Left renal cortex interstitium (tissue), 4 donors: Measurements from ENCODE around the gene SLC38A11. TPM values are rescaled to one million over a fixed set of nuclear protein-coding genes. Genes with fewer than 3 reads are reported as not detected.

ENCODE experiments used
- DNase-seq, 4 donors: peaks; one replicate each; pipeline ENCODE4 v3.0.0-alpha.2; 2013; ENCODE audit warnings: low read depth in 4 of 4, low spot score in 2 of 4, missing footprints in 1 of 4
- polyA plus RNA-seq, 4 donors: library from polyadenylated mRNA; unstranded; fragments of 120-200 nt; gene quantifications; one replicate each; pipeline ENCODE4 v1.2.1, GENCODE V29; 2013; ENCODE audit not compliant: insufficient read length in 4 of 4

SLC38A11 gene
- polyA plus RNA-seq, 4 donors = 4.5 to 26.2 (median 10.5) TPM

DNA sequence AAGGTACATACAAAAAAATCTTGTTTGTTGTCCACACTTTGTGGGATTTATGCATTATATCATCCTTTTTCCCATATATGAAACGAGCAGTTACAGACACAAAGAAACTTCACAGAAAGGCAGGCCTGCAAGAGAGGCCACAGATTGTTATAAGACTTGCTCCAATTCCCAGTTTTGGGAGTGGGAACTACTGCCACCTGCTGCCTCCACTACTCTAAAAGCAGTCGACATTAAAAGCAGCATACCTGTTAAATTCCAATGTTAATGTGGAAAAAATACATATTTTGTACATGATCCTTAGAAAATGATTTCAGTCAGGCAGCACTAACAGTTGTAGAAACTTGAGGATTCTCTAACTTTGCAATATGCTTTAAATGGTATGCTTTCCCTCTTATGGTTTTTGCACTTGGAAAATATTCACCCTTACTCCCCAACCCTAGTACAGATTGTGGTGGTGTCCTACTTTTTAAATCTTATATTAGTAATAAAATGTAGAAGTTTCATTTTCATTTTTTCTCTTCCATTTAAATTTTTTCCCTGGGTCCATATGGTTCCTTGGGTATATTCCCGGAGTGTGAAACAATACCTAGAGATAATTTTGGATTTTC, 37.9 kb downstream of the SLC38A11 start:
- DNase-seq = peak in 1 of 4 donors; percentile 57

DNA sequence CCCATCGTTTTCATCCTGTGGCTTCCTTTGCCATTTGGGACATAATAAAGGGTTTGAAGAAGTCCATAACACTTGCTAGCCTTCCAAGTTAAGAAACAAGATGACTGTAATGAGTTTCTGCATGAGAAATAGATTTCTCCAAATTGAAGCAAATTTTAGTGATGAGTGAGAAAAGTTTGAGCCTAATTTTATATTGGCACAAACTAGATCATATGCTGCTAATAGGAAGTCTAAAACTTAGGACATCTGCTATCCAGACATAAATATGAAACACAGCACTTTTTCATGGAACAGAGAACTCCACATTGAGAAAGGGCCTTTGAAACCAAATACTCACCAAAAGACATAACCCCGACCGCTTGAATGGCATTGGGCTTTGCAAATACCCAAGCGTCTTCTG, 39.8 kb downstream of the SLC38A11 start:
- DNase-seq = no peak

DNA sequence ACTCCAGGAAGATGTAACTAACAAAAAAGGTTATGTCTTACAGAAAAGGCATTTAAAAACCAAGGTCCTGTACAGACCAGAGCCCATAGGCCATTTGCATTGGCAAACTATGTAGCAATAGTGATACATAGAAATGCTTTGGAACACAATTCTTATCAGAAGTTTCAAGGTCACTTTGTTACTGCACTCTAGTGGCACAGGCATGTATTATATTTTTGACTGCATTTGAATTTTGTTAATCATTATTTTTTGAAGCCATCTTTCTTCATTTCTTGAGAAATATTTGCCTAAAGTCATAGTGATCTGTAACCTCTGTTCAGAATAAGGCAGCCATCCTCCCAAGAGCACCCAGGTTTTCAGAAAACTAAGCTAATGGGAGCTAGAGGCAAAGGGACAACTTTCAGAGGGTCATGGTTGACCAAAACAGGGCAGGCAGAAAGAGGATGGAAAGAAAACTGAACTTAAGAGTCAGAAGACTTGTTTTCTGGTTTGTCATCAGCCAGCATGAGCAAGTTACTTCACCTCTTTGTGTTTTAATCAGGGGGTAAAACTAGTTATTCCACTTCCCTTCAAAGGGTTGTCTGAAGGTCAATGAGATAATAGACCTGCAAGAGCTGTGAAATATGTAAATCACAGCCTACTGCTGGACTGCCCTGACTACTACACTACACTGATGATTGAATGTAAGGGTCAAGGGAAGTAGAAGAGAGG, 41.5 kb downstream of the SLC38A11 start:
- DNase-seq = no peak

DNA sequence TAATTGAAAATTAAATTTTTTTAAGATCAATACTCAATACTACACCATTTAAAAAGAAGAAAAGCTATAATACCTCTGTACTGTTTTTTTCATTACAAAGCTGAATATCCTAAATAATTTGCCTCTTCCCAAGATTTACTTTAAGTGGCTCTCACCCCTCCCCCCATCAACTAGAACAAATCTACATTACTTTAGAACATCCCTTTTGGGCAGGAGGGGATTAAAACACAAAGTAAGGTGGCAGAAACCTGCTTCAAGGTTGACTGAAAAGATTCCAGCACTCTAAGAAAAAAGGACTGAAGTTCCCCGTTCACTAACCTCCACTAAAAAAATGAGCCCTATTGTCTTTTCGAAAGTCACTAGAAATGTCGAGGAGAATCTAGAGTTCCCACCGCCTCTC, 42.3 kb downstream of the SLC38A11 start:
- no peak for DNase-seq

DNA sequence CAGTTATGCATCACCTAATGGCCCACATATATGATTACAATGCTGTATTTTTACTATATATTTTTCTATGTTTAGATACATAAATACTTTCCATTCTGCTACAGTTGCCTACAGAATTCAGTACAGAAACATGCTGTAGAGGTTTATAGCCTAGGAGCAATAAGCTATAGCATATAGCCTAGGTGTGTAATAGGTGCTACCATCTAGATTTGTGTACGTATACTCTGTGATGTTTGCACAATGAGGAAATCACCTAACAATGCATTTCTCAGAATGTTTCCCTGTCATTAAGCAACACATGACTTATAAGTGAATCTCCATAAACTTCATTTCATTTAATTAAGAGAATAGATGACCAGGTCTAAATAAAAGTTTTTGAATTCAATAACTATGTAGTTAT, 43.5 kb downstream of the SLC38A11 start:
- DNase-seq = no peak

DNA sequence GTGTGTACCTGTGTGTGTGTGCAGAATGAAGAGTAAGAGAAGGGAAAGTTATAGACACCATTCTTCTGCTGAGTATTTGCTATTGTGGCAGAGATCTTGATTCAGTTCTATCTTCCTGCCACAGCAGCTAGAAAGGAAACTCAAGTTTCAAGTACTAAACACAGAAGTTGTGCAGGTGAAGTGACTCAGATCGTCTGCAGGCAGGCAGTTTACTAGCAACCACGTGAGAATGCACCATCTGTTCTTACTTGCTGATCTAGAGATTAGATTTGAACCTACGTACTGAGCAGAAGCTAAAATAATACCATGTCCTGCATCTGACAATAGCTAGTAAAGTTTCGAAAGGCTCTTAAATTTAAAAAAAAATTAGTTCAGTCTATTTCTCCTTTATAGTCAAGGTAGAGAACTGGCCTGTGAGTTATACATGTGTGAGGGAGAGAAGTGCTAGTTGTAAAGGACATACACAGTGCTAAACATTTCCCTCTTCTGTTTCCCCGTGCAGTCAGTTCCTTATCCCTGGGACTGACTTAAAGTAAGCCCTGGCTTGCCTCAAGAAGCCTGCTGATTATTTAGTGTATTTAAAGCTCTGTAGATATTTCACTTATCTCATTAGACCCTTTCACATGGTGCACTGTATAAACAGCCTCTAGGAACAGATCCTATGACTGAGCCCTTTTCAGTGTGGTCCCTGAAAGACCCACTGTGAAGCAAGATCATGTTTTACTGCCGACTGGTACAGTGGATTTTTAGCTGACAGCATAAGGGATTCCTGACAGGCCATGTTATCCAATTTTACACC, 45.0 kb downstream of the SLC38A11 start:
- no peak for DNase-seq

DNA sequence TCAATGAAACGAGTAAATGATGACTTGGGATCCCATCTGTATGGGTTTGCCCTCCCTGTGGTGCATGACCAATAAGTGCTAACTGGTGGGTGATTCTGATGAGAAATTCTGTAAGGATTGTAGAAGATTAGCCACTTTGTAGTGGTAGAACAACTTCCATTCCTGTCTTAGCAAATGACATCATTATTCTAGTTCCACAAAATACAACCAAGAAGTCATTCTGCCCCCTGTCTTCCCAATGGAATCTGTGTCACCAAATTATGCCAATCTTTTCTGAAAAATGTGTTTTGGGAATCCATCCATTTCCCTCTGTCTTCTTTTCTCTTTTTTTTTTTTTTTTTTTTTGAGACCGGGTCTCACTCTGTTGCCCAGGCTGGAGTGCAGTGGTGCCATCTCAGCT, 48.4 kb downstream of the SLC38A11 start:
- DNase-seq = no peak

DNA sequence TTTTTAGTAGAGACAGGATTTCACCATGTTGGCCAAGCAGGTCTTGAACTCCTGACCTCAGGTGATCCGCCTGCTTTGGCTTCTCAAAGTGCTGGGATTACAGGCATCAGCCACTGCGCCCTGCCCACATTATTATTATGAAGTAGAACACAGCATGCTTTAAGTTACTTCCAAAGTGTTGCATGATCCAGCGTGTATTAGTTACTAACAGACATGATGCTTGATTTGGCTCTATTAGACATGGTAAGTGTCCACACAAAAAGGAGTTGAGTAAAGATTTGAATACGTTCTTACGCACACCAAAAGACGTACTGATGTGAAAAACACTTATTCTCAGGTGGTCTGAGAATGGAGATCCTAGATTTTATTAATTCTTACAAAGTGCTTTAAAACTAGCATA, 50.0 kb downstream of the SLC38A11 start:
- no peak for DNase-seq

DNA sequence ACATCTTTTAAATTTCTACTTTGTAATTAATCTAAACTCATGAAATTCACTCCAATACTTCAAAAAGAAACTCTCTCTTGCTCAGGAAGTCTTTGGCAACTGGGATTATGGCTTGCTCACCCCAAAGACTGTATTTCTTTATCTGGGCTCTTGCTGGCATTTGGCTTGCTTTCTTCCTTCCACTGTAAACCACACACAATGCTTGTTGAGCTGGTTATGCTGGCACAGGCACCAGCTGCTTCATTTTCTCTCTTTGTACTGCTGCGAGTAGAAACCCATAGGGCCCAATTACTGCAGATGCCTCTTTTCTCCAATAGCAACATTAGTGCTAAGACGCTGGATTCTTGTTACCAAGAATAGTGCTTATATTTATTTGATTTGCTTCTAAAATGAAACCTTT, 51.4 kb downstream of the SLC38A11 start:
- DNase-seq = no peak

DNA sequence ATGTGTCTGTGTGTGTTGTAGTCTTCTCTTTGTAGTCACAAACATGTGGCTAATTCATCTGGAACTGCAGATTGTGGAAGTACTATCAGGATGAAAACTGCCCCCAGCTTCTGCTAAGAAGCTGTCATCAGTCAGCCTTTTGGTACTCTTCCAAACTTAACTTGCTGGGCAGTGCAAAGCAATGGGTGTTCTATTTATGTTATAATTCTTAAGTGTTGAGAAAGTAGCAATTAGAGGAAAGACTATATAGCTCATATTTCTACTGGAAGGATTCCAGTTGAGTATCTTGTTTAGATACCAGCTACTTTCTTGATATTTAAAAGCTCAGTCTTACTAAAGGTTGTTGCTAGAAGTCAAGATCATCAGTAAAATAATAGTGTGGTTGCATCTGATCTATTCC, 52.1 kb downstream of the SLC38A11 start:
- no peak for DNase-seq

DNA sequence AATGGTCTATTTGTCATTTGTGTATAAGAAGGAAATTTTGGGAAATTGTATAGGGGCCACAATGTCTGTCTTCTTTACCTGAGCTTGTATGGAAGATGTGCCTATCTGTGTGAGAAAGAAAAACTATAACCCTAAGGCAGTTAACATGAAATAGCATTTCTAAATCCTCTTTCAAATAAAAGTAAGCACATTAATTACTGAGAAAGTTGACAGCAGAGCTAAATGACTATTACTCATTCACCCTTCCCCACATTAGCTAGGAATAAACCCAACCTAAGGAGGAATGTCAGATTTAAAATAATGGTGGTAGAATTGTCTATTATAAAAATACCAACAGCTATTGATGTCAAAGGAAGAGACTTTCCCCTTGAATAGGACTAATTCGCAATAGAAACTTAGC, 56.2 kb downstream of the SLC38A11 start:
- no peak for DNase-seq

DNA sequence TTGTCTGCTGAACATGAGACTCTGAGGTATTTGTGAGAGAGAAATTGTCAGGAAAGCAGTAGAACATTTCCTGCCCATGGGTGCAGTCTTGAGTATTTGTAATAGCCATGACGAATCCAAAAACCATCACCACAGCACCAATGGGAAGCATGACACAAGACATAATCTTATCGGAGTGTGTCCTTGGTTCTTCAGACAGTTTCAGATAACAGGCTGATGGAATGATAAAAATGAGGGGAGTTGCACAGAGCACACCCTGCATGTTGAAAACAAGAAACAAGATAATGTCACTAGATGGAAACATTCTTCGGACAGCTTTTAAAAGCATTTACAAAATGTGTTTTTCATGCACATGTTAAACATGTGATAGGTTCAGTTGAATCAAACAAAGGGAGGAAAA, 56.9 kb downstream of the SLC38A11 start:
- no peak for DNase-seq

DNA sequence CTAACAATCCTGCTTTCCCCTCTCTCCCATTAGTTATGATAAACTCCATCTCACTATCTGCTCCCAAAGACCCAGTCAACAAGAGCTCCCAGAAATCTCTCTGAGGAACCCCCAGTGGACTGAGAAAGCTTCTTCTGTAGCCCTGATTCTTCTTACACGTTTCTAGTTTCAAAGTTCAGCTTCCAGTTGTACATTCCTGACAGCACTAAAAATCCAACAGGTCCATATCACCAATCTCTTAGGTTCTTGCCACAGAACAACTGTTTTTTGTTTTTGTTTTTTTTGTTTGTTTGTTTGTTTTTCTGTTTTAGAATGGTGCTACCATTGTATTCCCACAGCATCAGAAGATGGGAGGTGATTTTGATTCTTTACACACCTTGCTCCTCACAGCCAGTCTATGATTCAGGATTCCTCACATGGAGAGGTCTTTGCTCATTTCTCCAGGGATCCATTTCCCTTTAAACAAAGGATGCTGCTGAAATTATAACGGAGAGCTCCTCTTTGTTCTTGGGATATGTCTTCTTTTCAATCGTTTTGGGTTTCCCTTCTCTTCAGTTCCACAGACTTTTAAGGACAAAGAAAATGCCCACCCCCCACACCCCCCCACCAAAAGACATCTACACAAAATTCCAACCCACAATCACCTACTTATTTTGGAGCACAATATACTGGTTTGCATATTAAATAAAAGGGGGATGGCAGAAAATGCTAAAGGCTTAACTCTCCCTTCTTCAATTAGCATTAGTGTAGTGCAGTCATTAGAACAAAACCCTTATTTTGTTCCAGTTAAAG, 57.7 kb downstream of the SLC38A11 start:
- DNase-seq = no peak

DNA sequence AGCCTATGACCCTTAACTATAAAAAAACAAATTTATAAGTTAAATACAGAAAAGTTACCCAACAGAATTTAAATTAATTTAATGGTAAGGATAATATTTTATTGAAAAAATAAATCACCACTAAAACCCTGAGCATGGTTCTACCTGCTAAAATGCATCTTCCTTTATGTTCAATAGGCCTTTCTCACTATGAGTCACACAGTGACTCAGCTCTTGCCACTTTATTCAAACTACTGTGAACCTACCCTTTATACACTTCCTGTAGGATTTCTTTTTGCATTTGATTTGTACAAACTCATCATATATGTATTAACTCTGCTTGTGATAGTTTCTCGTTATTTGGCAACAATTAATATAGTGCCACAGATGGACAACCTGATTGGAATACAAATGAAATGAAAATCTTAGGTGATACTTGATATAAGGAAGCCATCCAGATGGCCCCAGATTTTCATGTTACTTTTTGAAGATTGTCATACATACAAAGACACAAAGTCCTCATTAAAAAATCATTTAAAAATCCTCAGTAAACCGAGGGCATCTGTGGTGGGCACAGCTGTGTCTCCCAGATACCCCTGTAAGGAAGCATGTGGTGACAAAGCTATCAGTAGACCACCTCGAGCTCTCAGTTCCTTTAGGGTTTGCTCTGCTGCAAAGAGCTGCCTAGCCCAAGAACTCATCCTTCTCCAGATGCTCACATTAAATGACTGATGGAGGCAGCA, 58.5 kb downstream of the SLC38A11 start:
- DNase-seq = no peak

DNA sequence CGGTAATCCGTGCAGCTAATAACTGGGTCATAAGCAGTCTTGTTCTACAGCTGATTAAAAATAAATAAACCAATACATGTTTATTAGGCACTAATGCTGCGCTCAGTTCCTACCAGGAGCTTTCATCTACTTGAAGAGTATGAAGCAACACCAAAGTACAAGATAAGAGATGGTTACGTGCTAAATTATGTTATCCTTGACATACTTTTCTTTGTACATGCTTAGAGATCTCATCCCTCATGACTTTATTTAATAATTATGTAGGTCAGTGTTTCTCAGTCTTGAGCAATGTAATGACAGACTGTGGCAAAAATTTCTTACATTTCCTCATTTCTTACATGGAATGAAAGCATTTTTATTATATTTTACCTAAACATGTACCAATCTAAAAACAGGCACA, 59.1 kb downstream of the SLC38A11 start:
- DNase-seq = no peak

DNA sequence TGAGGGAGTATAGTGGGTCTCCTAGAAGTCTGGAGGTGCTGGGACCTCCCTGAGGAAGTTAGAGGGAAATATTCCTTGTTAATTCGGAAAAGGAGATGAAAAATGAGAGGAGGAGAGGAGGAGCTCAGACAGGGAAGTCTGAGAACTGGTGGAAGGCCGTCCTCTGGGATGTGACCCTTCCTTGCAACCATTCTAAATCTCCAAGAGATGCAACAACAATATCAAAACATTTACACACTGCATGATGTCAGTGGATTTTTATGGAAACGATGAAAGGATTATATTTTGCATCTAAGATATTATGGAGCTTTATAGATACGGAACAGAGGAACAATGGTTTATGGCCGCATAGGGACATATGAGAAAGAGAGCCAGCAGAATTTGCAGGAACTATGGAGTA, 63.9 kb downstream of the SLC38A11 start:
- no peak for DNase-seq

DNA sequence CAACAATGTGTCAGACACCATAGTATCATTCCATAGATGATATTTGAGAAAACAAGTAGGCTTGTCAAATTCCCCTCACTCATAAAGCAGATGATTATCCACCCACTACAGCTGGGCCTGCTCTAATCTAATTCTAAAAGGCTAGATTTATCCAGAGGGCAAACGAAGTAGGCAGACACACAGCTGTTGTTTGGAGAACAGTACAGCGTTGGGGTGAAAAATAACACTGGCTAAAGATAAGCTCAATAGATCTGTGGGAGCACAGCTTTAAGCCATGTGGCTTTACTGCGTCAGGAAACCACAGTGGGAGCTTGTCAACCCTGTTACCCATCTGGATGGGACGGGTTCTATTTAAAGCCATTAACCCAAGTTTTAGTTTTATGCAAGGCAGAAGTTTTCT, 64.8 kb downstream of the SLC38A11 start:
- no peak for DNase-seq

DNA sequence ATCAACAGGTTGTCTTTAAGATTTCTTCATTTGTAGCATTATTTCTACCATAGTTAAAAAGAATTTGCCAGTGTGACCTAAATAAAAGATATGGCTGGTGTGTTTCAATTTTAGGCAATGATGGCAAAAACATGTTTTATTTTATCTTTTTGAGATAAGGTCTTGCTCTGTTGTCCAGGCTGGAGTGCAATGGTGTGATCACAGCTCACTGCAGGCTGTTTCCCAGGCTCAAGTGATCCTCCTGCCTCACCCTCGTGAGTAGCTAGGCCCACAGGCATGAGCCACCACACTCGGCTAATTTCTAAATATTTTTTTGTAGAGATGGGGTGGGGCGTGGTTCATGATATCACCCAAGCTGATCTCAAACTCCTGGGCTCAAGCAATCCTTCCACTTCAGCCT, 66.7 kb downstream of the SLC38A11 start:
- DNase-seq = no peak

DNA sequence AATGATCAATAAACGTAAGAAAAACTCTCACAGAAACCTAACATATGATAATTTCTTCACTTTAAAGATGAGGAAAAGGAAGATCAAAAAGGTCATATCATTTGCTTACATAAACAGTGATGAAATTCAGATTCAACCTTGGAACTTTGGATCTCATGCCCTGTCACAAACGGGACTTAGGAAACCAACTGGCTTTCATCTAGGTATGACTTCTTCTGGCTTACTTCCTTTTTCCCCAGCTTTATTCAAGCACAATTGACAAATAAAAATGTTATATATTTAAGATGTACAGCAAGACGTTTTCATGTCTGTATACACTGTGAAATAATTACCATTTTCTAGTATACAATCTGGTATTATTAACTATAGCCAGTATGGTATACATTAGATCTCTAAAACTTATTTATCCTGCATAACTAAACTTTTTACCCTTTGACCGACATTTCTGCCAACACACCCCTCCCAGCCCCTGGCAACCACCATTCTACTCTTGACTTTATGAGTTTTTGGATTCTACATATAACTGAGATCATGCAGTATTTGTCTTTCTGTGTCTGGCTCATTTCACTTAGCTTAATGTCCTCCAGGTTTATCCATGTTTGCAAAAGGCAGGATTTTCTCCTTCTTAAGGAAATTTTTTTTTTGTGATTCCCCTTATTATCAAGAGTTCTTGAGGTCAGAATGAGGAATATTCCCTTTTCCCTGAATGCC, 67.7 kb downstream of the SLC38A11 start:
- DNase-seq = no peak

DNA sequence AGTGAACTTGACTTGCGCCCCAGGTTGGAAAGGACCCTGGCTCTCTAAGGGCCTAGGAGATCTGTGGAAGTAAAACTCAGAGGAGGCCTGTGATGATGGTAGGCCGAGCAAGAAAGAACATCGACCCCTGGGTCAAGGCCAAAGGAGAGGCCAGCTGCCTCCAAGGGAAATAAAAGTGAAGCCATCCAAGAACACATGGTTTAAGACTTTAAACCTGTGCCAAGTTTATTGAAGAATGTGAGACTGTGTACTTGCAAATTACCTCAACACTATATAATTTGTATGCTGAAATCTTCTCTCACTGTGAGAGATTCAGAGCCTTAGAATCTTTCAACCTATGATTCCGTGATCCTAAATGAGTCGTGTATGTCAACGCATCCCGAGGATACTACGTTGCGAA, 73.0 kb downstream of the SLC38A11 start:
- no peak for DNase-seq
